Measurements from ENCODE around the gene PRKAG2. TPM values are rescaled to one million over a fixed set of nuclear protein-coding genes. Genes with fewer than 3 reads are reported as not detected.
"Not testable (repeated sequence)": the region's sequence is repeated elsewhere in the genome, so short reads cannot be mapped to it uniquely, and the experiment has no call there.

The PRKAG2 gene
- total RNA-seq, 1 donor from 2014 or later = 21.1 TPM

DNA sequence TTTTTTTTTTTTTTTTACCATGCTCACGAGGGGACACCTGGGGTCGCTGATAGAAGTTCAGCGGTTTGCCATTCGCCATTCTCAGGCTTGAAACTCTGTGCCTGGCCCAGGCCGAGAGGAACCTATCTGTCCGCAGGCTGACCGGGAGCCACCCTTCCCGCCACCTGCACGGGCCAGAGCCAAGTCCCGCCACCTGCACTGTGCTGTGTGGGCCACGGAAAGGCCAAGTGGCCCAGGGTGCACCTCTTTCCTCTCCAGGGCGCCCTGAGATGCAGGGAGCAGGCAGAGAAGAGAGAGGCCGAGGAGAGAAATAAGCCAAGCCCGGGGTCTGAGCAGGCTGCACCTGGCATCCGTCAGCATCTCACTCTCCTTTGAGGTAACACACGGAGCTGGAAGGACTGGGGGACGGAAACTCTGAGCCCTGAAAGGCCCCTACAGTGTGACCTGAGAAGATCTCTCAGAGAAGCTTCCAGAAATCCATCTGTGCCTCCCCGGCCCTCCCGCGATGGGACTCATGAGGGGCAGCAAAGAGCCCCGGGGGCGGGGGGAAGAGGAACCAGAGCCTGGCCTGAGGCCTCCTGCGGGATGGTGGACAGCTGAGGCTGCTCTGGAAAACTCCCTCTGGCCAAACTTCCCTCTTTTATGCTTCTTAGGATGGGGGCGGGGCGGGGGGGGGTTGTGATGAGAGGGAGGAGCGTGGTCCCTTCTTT, 46.6 kb downstream of the PRKAG2 start:
- H3K27me3 ChIP-seq (ENCODE audit: control insufficient read depth, insufficient read depth, low read length) = no peaks in the 10 kb centered on the region
- H3K4me3 ChIP-seq (ENCODE audit: low read depth, low read length) = no peak overlapping the region
- TF ChIP-seq, protein P1, sequence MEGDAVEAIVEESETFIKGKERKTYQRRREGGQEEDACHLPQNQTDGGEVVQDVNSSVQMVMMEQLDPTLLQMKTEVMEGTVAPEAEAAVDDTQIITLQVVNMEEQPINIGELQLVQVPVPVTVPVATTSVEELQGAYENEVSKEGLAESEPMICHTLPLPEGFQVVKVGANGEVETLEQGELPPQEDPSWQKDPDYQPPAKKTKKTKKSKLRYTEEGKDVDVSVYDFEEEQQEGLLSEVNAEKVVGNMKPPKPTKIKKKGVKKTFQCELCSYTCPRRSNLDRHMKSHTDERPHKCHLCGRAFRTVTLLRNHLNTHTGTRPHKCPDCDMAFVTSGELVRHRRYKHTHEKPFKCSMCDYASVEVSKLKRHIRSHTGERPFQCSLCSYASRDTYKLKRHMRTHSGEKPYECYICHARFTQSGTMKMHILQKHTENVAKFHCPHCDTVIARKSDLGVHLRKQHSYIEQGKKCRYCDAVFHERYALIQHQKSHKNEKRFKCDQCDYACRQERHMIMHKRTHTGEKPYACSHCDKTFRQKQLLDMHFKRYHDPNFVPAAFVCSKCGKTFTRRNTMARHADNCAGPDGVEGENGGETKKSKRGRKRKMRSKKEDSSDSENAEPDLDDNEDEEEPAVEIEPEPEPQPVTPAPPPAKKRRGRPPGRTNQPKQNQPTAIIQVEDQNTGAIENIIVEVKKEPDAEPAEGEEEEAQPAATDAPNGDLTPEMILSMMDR (IDR thresholded peaks at IDR 0.05; ENCODE audit: insufficient read depth, low read length, poor library complexity, severe bottlenecking) = no peak
- no peaks in the 10 kb centered on the region for H3K36me3 ChIP-seq (ENCODE audit: control insufficient read depth, insufficient read depth, low read length)
- DNase-seq (ENCODE audit: low read depth) = no peak

DNA sequence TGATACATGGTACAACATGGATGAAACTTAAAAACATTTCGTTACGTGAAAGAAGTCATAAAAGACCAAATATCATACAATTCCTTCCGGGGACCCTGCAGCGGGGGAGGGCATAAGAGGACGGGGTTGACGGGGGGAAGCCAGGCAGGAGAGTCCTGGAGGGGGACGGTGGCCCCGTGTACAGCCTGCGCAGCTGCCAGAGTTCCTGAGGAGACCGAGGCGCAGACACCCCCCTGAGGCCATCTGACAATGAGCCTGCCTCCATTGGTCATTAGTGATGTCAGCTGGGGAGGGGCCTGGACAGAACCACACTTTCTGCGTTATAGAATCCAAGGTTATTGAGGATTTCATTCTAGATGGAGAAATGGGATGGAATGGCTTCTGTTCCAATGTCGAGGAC, 47.2 kb downstream of the PRKAG2 start:
- H3K27me3 ChIP-seq (ENCODE audit: control insufficient read depth, insufficient read depth, low read length) = no peaks in the 10 kb centered on the region
- H3K4me3 ChIP-seq (ENCODE audit: low read depth, low read length) = no peak overlapping the region
- TF ChIP-seq, protein P1 (IDR thresholded peaks at IDR 0.05; ENCODE audit: insufficient read depth, low read length, poor library complexity, severe bottlenecking) = no peak
- no peaks in the 10 kb centered on the region for H3K36me3 ChIP-seq (ENCODE audit: control insufficient read depth, insufficient read depth, low read length)
- DNase-seq (ENCODE audit: low read depth) = no peak

DNA sequence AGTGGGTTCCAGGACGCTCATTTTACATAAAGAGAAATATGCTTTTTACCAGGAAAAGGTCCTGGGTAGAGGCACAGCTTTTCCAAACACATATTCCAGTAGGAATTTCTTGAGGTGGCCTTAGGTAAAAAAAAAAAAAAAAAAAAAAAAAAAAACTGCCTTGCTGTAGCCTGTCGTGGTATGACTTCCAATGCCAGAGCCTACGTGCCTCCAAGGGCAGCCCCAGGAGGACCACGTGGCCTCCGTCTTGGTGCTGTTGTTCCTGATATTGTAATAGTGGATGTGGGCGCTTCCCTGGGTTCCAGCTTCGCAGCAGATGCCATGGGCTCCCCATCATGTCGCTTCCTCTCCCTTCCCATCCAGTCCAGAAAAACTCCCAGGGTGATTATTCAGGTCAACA, 49.3 kb downstream of the PRKAG2 start:
- Histone ChIP-seq H3K36me3 (ENCODE audit: control insufficient read depth, insufficient read depth, low read length) (no peaks in the 10 kb centered on the region), H3K27me3 (ENCODE audit: control insufficient read depth, insufficient read depth, low read length) (peaks cover 11% of the 10 kb centered on the region), H3K4me3 (ENCODE audit: low read depth, low read length) (no peak overlapping the region)
- DNase-seq (ENCODE audit: low read depth) = no peak
- TF ChIP-seq, protein P1 (IDR thresholded peaks at IDR 0.05; ENCODE audit: insufficient read depth, low read length, poor library complexity, severe bottlenecking) = no peak

DNA sequence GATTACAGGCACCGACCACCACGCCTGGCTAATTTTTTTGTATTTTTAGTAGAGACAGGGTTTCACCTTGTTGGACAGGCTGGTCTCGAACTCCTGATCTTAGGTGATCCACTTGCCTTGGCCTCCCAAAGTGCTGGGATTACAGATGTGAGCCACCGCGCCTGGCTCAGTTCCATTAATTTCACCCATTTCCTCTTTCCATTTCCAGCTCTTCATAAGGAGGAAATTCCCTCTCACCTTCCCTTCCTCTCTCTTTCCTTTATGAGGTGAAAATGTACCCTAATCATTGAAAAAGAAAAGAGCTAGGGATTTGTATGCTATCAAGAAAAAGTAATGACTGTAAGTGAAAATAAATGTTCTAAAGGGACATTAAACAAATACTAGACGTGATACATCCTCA, 50.6 kb downstream of the PRKAG2 start:
- DNase-seq (ENCODE audit: low read depth); H3K4me3 ChIP-seq (ENCODE audit: low read depth, low read length); H3K36me3 ChIP-seq (ENCODE audit: control insufficient read depth, insufficient read depth, low read length): not testable (repeated sequence)
- peaks cover 11% of the 10 kb centered on the region for H3K27me3 ChIP-seq (ENCODE audit: control insufficient read depth, insufficient read depth, low read length)

DNA sequence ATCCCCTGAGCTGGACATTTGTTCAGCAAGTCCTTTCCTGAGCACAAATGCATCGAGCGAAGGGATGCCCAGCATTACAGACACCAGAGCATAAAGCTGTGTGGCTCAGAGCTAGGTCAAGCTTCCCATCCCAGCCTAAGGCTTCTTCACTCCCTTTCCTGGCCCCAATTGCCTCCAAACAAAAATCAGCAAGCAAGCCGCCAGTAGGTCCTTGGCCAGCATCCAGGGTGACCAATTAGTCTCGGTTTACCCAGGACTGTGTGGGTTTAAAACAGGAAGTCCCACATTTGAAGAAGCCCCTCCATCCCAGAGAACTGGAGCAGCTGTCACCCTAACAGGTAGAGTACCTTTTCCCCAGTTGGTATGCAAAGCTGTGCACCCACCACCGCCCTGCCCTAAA, 51.2 kb downstream of the PRKAG2 start:
- no peaks in the 10 kb centered on the region for H3K36me3 ChIP-seq (ENCODE audit: control insufficient read depth, insufficient read depth, low read length)
- no peak overlapping the region for H3K4me3 ChIP-seq (ENCODE audit: low read depth, low read length)
- no peak for DNase-seq (ENCODE audit: low read depth)
- TF ChIP-seq, protein P1 (IDR thresholded peaks at IDR 0.05; ENCODE audit: insufficient read depth, low read length, poor library complexity, severe bottlenecking) = no peak
- H3K27me3 ChIP-seq (ENCODE audit: control insufficient read depth, insufficient read depth, low read length) = peaks cover 11% of the 10 kb centered on the region

DNA sequence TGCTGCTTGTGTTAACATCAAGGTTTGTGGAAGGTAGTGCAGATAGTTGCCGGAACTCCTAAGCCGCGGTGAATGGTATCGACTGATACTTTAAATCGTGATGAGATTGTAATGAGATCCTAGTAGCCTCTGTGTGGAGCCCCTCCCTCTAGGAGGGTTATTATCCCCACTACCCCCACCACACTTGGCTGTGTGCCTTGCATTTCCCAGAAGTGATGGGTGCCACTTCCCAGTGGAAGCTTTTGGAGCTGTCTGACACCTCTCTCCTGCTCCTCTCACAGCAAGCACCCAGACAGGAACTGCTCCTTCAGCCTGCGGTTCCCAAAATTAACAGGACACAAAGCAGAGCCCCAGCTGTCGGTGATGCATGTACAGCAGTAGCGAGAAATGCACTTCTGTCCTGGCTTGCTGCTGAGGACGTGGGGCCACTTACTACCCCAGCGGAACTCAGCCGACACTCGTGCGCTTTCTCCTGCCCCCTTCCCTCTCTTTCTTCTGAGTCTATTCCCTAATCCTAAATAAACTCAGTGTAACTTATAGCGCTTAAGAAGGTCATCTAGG, 52.5 kb downstream of the PRKAG2 start:
- TF ChIP-seq, protein P1 (IDR thresholded peaks at IDR 0.05; ENCODE audit: insufficient read depth, low read length, poor library complexity, severe bottlenecking) = no peak
- Histone ChIP-seq H3K4me3 (ENCODE audit: low read depth, low read length) (no peak overlapping the region), H3K36me3 (ENCODE audit: control insufficient read depth, insufficient read depth, low read length) (no peaks in the 10 kb centered on the region), H3K27me3 (ENCODE audit: control insufficient read depth, insufficient read depth, low read length) (peaks cover 11% of the 10 kb centered on the region)
- DNase-seq (ENCODE audit: low read depth) = no peak
